Astrocyte of the cerebellum (primary cell): ENCODE data around the gene METAP2.

Experiments used
- DNase-seq: peaks from one replicate; pipeline ENCODE4 v3.0.0-alpha.2; 2011; ENCODE audit warnings: low read depth
- H3K4me3 ChIP-seq: 2 replicates; pipeline ENCODE4 v1.5.1; 2011; ENCODE audit warnings: mild to moderate bottlenecking, low read depth, low read length, moderate library complexity
- in situ Hi-C: cut with HindIII; loops from 2 replicates; pipeline ENCODE4 v1.10.0; 2017; ENCODE audit warnings: low sequenced_read_pairs
- TF ChIP-seq, protein P1 (sequence below): IDR thresholded peaks from 2 replicates; pipeline ENCODE4 v1.5.1; 2012; ENCODE audit warnings: low read length, low read depth, moderate library complexity, mild to moderate bottlenecking; ENCODE audit errors: missing control alignments

METAP2 gene

DNA sequence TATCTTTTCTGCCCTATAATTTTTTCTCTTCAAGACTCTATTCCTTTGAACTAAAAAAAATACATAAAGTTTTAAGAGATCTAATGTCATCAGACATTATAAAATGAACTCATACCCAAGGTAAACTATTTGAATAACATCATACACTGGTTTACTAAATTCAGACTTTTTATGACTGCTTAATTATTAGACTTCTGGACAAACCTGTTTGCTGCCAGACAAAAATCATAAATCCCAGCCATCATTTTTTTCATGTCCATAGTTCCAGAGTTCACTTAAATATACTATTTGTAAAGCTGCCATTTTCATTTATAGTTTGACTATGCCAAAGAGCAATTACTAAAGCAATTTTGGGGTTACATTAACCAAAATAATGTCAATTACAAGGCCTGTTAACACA lies 43.3 kb downstream of the METAP2 start:
- TF ChIP-seq, protein P1, sequence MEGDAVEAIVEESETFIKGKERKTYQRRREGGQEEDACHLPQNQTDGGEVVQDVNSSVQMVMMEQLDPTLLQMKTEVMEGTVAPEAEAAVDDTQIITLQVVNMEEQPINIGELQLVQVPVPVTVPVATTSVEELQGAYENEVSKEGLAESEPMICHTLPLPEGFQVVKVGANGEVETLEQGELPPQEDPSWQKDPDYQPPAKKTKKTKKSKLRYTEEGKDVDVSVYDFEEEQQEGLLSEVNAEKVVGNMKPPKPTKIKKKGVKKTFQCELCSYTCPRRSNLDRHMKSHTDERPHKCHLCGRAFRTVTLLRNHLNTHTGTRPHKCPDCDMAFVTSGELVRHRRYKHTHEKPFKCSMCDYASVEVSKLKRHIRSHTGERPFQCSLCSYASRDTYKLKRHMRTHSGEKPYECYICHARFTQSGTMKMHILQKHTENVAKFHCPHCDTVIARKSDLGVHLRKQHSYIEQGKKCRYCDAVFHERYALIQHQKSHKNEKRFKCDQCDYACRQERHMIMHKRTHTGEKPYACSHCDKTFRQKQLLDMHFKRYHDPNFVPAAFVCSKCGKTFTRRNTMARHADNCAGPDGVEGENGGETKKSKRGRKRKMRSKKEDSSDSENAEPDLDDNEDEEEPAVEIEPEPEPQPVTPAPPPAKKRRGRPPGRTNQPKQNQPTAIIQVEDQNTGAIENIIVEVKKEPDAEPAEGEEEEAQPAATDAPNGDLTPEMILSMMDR: no peak
- no peak for DNase-seq
- H3K4me3 ChIP-seq: no peak overlapping the region
- in situ Hi-C loops: no loop called here

DNA sequence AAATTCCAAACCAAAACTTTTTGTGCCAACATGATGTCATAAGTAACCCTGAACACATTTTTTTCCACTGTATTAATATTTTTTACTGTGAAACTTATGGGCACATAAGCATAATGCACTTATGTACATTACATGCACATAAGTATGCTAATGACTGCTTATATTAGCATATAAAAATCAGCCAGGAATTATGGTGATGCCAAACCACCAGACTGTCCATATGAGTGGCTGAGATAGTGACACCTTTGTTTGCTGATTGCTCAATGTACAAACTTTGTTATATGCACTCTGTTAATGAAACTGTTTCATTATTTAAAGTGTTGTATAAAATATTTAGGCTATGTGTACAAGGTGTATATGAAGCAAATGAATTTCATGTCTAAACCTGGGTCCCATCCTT lies 45.0 kb downstream of the METAP2 start:
- no peak overlapping the region for H3K4me3 ChIP-seq
- no peak for DNase-seq
- TF ChIP-seq, protein P1: no peak
- in situ Hi-C loops: no loop called here

DNA sequence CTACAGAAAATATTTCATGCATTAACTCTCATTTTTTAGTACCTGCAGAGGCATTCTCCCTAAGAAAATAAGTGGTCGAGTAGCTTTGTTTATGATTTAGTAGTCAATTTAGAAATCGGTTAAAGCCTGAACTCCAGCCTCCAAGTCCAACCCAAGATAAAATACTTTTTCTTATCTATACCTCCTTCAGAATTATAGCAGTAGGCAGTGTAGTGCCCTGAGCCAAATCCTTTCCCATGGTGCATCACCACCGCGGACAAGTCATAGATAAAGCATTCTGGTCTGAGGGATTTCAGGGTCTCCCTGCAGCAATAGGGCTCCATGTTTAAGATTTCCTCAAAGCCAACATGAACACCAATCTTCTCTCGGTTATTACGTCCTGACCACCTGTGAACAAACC lies 46.9 kb downstream of the METAP2 start:
- in situ Hi-C loops: no loop called here
- no peak overlapping the region for H3K4me3 ChIP-seq
- DNase-seq: no peak
- TF ChIP-seq, protein P1: no peak

DNA sequence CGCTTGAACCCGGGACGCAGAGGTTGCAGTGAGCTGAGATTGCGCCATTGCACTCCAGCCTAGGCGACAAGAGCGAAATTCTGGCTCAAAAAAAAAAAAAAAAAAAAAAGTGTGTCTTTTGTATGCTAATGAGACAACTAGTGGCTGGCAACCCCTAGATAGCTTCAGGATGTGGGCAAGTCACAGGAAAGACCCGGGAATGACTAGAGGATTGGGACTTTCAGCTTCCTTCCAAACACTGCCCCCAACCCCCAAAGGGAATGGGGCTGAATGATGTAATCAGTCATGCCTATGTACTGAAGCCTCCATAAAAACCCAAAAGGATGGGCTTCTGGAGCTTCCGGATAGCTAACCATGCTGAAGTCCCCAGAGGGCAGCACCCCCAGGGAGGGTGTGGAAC lies 48.7 kb downstream of the METAP2 start:
- TF ChIP-seq, protein P1: no peak
- in situ Hi-C loops: no loop called here
- DNase-seq: no peak
- no peak overlapping the region for H3K4me3 ChIP-seq

DNA sequence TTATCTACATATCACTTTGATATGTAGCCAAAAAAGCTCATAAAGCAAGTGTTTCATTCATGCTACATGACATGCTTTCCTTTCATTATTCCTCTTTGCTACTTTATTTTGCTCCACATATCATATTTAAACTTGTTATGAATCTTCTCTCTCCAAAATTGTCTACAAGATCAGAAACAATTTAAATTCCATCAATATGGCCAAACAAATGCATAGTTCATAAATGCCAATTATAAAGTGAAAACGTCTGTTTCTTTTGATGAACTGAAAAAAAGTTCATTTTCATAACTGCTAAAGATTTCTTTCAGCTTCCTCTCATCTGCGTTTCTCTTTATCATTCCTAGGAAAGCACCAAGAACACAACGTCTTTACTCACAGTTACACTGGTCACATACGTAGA lies 54.5 kb downstream of the METAP2 start:
- no peak overlapping the region for H3K4me3 ChIP-seq
- DNase-seq: no peak
- TF ChIP-seq, protein P1: no peak
- in situ Hi-C loops: loop anchor here (25.0 kb wide), 1 partner anchor 416 kb away; no protein-coding TSS in a partner anchor

DNA sequence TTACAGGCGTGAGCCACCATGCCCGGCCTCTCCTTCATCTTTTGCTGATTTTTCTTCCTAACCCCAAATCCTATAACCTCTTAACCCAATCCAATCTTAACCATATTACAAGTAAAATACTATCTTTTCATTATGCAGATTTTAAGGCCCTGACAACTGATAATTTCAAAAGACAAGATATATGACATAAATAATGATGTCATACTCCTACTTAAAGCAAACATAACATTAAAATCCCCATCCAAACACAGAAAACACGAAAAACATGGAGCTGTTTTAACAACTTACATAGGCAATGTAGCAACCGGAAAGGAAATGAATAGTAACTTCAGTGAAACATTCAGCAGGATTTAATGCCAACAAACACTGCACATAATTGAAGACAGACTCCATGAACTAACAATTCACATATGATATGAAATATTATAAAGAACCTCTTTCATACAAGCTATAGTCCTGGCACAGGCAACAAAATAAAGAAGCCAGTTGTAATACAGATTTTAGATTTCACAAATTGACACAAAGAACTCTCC lies 55.8 kb downstream of the METAP2 start:
- TF ChIP-seq, protein P1: no peak
- H3K4me3 ChIP-seq: no peak overlapping the region
- DNase-seq: no peak
- in situ Hi-C loops: loop anchor here (5.0 to 25.0 kb wide), 2 partner anchors 32 to 417 kb away; no protein-coding TSS in a partner anchor
